ENCODE results near the gene ZGPAT. TPM values are rescaled to one million over a fixed set of nuclear protein-coding genes. Genes with fewer than 3 reads are reported as not detected.

The ZGPAT gene
- total RNA-seq, 2 experiments from 2014 or later: 22.4 to 22.5 TPM

- intact Hi-C loops (cut with micrococcal nuclease): no loop called here
- H3K36me3 Mint-ChIP-seq (ENCODE audit: low read depth): peaks cover 22% of the 10 kb centered on the region
- no peak for DNase-seq
- no peak for ATAC-seq
- H3K4me1 Mint-ChIP-seq (ENCODE audit: low read depth): peaks cover 12% of the 10 kb centered on the region
- no peak overlapping the region for H3K4me3 Mint-ChIP-seq
- ChIA-PET CTCF (no interaction called here), POLR2A (interaction anchor here (1.9 kb wide), 1 partner anchor 20 kb away, joined by 5 read pairs; no protein-coding TSS in a partner anchor)
- TF ChIP-seq, protein P1, sequence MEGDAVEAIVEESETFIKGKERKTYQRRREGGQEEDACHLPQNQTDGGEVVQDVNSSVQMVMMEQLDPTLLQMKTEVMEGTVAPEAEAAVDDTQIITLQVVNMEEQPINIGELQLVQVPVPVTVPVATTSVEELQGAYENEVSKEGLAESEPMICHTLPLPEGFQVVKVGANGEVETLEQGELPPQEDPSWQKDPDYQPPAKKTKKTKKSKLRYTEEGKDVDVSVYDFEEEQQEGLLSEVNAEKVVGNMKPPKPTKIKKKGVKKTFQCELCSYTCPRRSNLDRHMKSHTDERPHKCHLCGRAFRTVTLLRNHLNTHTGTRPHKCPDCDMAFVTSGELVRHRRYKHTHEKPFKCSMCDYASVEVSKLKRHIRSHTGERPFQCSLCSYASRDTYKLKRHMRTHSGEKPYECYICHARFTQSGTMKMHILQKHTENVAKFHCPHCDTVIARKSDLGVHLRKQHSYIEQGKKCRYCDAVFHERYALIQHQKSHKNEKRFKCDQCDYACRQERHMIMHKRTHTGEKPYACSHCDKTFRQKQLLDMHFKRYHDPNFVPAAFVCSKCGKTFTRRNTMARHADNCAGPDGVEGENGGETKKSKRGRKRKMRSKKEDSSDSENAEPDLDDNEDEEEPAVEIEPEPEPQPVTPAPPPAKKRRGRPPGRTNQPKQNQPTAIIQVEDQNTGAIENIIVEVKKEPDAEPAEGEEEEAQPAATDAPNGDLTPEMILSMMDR (IDR thresholded peaks at IDR 0.05): no peak
- no peak overlapping the region for H3K27ac Mint-ChIP-seq
- no peaks in the 10 kb centered on the region for H3K9me3 Mint-ChIP-seq
- no peaks in the 10 kb centered on the region for H3K27me3 Mint-ChIP-seq
Observed at GRCh38 chr20:63661108-63661507, 46.7 kb upstream of the ZGPAT start.

GRCh38 chr20:63661959-63662812, 45.7 kb upstream of the ZGPAT start:
- TF ChIP-seq, protein P1 (IDR thresholded peaks at IDR 0.05): no peak
- H3K36me3 Mint-ChIP-seq (ENCODE audit: low read depth): peaks cover 22% of the 10 kb centered on the region
- H3K27me3 Mint-ChIP-seq: no peaks in the 10 kb centered on the region
- CTCF ChIA-PET: no interaction called here
- H3K4me1 Mint-ChIP-seq (ENCODE audit: low read depth): peaks cover 12% of the 10 kb centered on the region
- DNase-seq: no peak
- POLR2A ChIA-PET: interaction anchor here (0.9 to 1.9 kb wide), 3 partner anchors 19 to 25 kb away, joined by 3 to 5 read pairs (median 3); no protein-coding TSS in a partner anchor
- no peak overlapping the region for H3K4me3 Mint-ChIP-seq
- ATAC-seq: no peak
- H3K27ac Mint-ChIP-seq: no peak overlapping the region
- intact Hi-C loops (cut with micrococcal nuclease): no loop called here
- H3K9me3 Mint-ChIP-seq: no peaks in the 10 kb centered on the region

GRCh38 chr20:63662813-63663189, 45.0 kb upstream of the ZGPAT start:
- Mint-ChIP-seq H3K27me3 (no peaks in the 10 kb centered on the region), H3K36me3 (ENCODE audit: low read depth) (peaks cover 22% of the 10 kb centered on the region), H3K4me3 (no peak overlapping the region), H3K4me1 (ENCODE audit: low read depth) (peaks cover 12% of the 10 kb centered on the region), H3K9me3 (no peaks in the 10 kb centered on the region), H3K27ac (no peak overlapping the region)
- intact Hi-C loops (cut with micrococcal nuclease): no loop called here
- CTCF ChIA-PET: no interaction called here
- ATAC-seq (no peak), DNase-seq (no peak)
- POLR2A ChIA-PET: interaction anchor here (1.3 to 1.9 kb wide), 2 partner anchors 18 to 24 kb away, joined by 3 to 5 read pairs; no protein-coding TSS in a partner anchor
- TF ChIP-seq, protein P1 (IDR thresholded peaks at IDR 0.05): no peak

GRCh38 chr20:63663332-63664066, 44.3 kb upstream of the ZGPAT start:
- POLR2A ChIA-PET: interaction anchor here (1.3 kb wide), 1 partner anchor 24 kb away, joined by 3 read pairs; no protein-coding TSS in a partner anchor
- ATAC-seq (no peak), DNase-seq (no peak)
- intact Hi-C loops (cut with micrococcal nuclease): no loop called here
- no peaks in the 10 kb centered on the region for H3K27me3 Mint-ChIP-seq
- H3K4me1 Mint-ChIP-seq (ENCODE audit: low read depth): peaks cover 12% of the 10 kb centered on the region
- H3K36me3 Mint-ChIP-seq (ENCODE audit: low read depth): peaks cover 25% of the 10 kb centered on the region
- H3K4me3 Mint-ChIP-seq: no peak overlapping the region
- H3K9me3 Mint-ChIP-seq: no peaks in the 10 kb centered on the region
- TF ChIP-seq, protein P1 (IDR thresholded peaks at IDR 0.05): no peak
- CTCF ChIA-PET: no interaction called here
- H3K27ac Mint-ChIP-seq: no peak overlapping the region

All from activated CD8-positive, alpha-beta T cell treated with anti-CD3 and anti-CD28 coated beads for 36 hours (primary cell).